Esophagus muscularis mucosa (tissue), 3 donors: ENCODE measurements around the gene ANKS1A.

Experiments
- CTCF ChIP-seq, 3 experiments: fragments of 200-600 bp in 2 of 3; fragments of 450-650 bp in 1 of 3; sonication (generic) in 2 of 3; IDR thresholded peaks; one replicate each; pipeline ENCODE4 v1.5.1; 2017 to 2019; ENCODE audit warnings: antibody characterized with exemption in 3 of 3, mild to moderate bottlenecking in 2 of 3, moderate library complexity in 1 of 3
- POLR2A ChIP-seq: fragments of 450-650 bp; IDR thresholded peaks from one replicate; pipeline ENCODE4 v1.6.1; 2017; ENCODE audit warnings: antibody characterized with exemption, moderate library complexity, mild to moderate bottlenecking, low read depth
- POLR2AphosphoS5 ChIP-seq, 2 donors: sonication (generic); formaldehyde crosslinking; IDR thresholded peaks; one replicate each; pipeline ENCODE4 v1.6.1; 2017; ENCODE audit warnings: antibody characterized with exemption in 2 of 2

GRCh38 chr6:35069262-35069661, 180.2 kb downstream of the ANKS1A start:
- TF ChIP-seq CTCF (IDR thresholded peaks at IDR 0.05) (no peak), POLR2AphosphoS5 (IDR thresholded peaks at IDR 0.05) (no peak), POLR2A (no peak)
